Stomach (tissue), 4 donors: Measurements from ENCODE around the gene WWC2.
A peak's percentile ranks its signal among the peaks of the same experiment; 100 is the strongest.

Source experiments
- EP300 ChIP-seq: sonication (generic); formaldehyde crosslinking; IDR thresholded peaks from one replicate; pipeline ENCODE4 v1.6.1; 2017; ENCODE audit warnings: antibody characterized with exemption
- POLR2A ChIP-seq, 4 donors: fragments of 450-650 bp; IDR thresholded peaks; one replicate each; pipeline ENCODE4 v1.6.1; 2016; ENCODE audit warnings: antibody characterized with exemption in 4 of 4, control low read depth in 2 of 4, mild to moderate bottlenecking in 1 of 4, moderate library complexity in 1 of 4
- POLR2AphosphoS5 ChIP-seq, 3 donors: sonication (generic); formaldehyde crosslinking; IDR thresholded peaks; one replicate each; pipeline ENCODE4 v1.6.1; 2016; ENCODE audit warnings: antibody characterized with exemption in 3 of 3
- TF ChIP-seq, protein P1 (sequence below), 7 experiments: fragments of 450-650 bp in 4 of 7; fragments of 200-600 bp in 3 of 7; sonication (generic) in 3 of 7; IDR thresholded peaks; one replicate each; pipeline ENCODE4 v1.5.1; 2016 to 2019; ENCODE audit warnings: antibody characterized with exemption in 7 of 7, control low read depth in 2 of 7, mild to moderate bottlenecking in 1 of 7

DNA sequence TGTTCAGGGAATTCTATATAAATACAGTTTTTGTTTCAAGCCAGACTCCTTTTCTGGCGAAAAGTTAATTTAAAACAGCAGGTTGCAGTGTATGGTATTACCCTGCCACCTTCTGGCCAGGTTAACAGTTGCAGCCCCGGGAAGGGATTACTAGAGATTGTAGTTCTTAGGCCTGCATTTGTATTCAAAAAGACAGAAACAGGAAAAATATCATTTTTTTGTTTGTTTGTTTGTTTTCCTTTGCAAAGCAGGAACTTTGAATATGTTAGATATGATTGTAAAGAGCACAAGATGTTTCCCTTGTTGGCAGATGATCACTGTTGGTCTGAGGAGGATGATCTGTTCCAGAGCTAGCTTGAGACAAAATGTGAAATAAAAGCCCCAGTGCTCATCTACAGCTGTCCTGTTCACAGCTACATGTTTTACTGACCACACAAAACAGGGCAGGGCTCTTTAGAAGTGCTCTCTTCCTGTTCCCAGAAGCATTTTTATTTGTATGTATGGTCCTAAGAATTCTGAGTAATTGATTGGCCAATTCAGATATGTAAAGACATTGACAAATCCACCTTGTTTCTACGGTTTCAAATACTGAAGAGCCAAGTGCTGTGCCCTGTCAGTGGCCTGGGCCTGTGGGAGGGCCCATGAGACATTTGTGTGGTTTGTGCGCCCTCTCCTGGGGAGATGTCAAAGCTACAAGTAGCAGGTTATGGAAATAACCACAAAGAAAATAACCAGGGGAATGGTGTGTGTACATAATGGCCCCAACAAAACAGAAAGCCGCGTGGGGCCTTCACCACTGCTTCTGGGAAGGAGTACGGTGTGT, 163.1 kb downstream of the WWC2 start:
- TF ChIP-seq, protein P1, sequence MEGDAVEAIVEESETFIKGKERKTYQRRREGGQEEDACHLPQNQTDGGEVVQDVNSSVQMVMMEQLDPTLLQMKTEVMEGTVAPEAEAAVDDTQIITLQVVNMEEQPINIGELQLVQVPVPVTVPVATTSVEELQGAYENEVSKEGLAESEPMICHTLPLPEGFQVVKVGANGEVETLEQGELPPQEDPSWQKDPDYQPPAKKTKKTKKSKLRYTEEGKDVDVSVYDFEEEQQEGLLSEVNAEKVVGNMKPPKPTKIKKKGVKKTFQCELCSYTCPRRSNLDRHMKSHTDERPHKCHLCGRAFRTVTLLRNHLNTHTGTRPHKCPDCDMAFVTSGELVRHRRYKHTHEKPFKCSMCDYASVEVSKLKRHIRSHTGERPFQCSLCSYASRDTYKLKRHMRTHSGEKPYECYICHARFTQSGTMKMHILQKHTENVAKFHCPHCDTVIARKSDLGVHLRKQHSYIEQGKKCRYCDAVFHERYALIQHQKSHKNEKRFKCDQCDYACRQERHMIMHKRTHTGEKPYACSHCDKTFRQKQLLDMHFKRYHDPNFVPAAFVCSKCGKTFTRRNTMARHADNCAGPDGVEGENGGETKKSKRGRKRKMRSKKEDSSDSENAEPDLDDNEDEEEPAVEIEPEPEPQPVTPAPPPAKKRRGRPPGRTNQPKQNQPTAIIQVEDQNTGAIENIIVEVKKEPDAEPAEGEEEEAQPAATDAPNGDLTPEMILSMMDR (IDR thresholded peaks at IDR 0.05): peak in 5 of 7 experiments; percentile 68 to 87 (median 77)
- TF ChIP-seq EP300 (no peak), POLR2AphosphoS5 (IDR thresholded peaks at IDR 0.05) (no peak), POLR2A (IDR thresholded peaks at IDR 0.05) (no peak)
